HepG2 (cell line): ENCODE data around the gene STAP2. TPM values are rescaled to one million over a fixed set of nuclear protein-coding genes. Genes with fewer than 3 reads are reported as not detected.

Experiments
- ASH2L ChIP-seq: fragments of 300-600, 200-600 bp; sonication (generic); IDR thresholded peaks from 2 replicates; pipeline ENCODE4 v1.7.0; 2017; ENCODE audit warnings: low read depth, mild to moderate bottlenecking, moderate library complexity, mixed read lengths, low read length; ENCODE audit not compliant: insufficient read length
- CEBPZ ChIP-seq: IDR thresholded peaks from 2 replicates; pipeline ENCODE4 v1.6.1; 2012; ENCODE audit warnings: low read length, improper control_type of control experiment
- E2F5 ChIP-seq: sonication (generic); formaldehyde crosslinking; conservative IDR thresholded peaks from 2 replicates; pipeline ENCODE4 v1.4.0; 2020; ENCODE audit warnings: missing genetic modification reagents
- FOXO1 ChIP-seq: sonication (generic); formaldehyde crosslinking; IDR thresholded peaks from 2 replicates; pipeline ENCODE4 v1.4.0; 2020; ENCODE audit warnings: missing genetic modification reagents
- GLMP ChIP-seq: sonication (generic); formaldehyde crosslinking; IDR thresholded peaks from 2 replicates; pipeline ENCODE4 v1.9.0; 2021; ENCODE audit warnings: missing genetic modification reagents, mild to moderate bottlenecking, borderline replicate concordance
- MAX ChIP-seq: IDR thresholded peaks from 2 replicates; pipeline ENCODE4 v1.6.1; 2012; ENCODE audit warnings: inconsistent platforms
- TARDBP ChIP-seq: sonication (generic); formaldehyde crosslinking; IDR thresholded peaks from 2 replicates; pipeline ENCODE4 v1.8.0; 2022; ENCODE audit warnings: mild to moderate bottlenecking, missing genetic modification reagents
- TOPORS ChIP-seq: sonication (generic); formaldehyde crosslinking; IDR thresholded peaks from 2 replicates; pipeline ENCODE4 v1.8.0; 2023; ENCODE audit warnings: mild to moderate bottlenecking, missing genetic modification reagents
- ZBTB26 ChIP-seq: IDR thresholded peaks from 2 replicates; pipeline ENCODE4 v1.6.1; 2016; ENCODE audit warnings: missing compliant biosample characterization, missing genetic modification reagents, borderline replicate concordance
- ZNF143 ChIP-seq: sonication (generic); formaldehyde crosslinking; IDR thresholded peaks from 2 replicates; pipeline ENCODE4 v1.4.0; 2020; ENCODE audit warnings: missing genetic modification reagents
- ZNF275 ChIP-seq: sonication (generic); formaldehyde crosslinking; IDR thresholded peaks from 2 replicates; pipeline ENCODE4 v1.8.0; 2022; ENCODE audit warnings: missing genetic modification reagents, mild to moderate bottlenecking, inconsistent platforms, borderline replicate concordance
- ZNF660 ChIP-seq: sonication (generic); formaldehyde crosslinking; IDR thresholded peaks from 2 replicates; pipeline ENCODE4 v1.5.1; 2020; ENCODE audit warnings: mild to moderate bottlenecking, low read depth, missing genetic modification reagents, borderline replicate concordance
- ZNF678 ChIP-seq: sonication (generic); formaldehyde crosslinking; IDR thresholded peaks from 2 replicates; pipeline ENCODE4 v1.4.0; 2020; ENCODE audit warnings: mild to moderate bottlenecking, missing genetic modification reagents
- ZNF790 ChIP-seq: sonication (generic); formaldehyde crosslinking; IDR thresholded peaks from 2 replicates; pipeline ENCODE4 v1.8.0; 2022; ENCODE audit warnings: missing genetic modification reagents, mild to moderate bottlenecking, borderline replicate concordance
- ZSCAN21 ChIP-seq: sonication (generic); formaldehyde crosslinking; IDR thresholded peaks from 2 replicates; pipeline ENCODE4 v1.8.0; 2022; ENCODE audit warnings: mild to moderate bottlenecking, missing genetic modification reagents, moderate library complexity, borderline replicate concordance
- polyA plus RNA-seq, 8 experiments: library from polyadenylated mRNA; depleted of rRNA in 3 of 8; stranded (reverse) in 7 of 8; unstranded in 1 of 8; fragments of >200 nt; fragmentation: Illumina TruSeq in 4 of 8; extraction: Trizol in 4 of 8; gene quantifications; 2 replicates each; pipeline versions ENCODE4 v1.2.1 to v1.2.3, GENCODE V29; 2011 to 2016; ENCODE audit warnings: low read depth in 4 of 8, missing spikeins in 1 of 8, mixed read lengths in 1 of 8; ENCODE audit not compliant: insufficient read depth in 1 of 8
- total RNA-seq, 5 experiments: library from RNA; depleted of rRNA; stranded (reverse); fragments of >200 nt; fragmentation: Illumina TruSeq; extraction: Trizol; gene quantifications; 2 replicates each; pipeline ENCODE4 v1.2.3, GENCODE V29; 2016; ENCODE audit warnings: low read depth in 1 of 5

Gene STAP2
- total and polyA plus RNA-seq, 2 of the 13 experiments (the other 11 are each of a cell fraction or from before 2014, with no cell fraction given), result 39.0 to 43.7 TPM

GRCh38 chr19:4363571-4364304 is 25.1 kb upstream of the STAP2 start (continued):
- no peak for TF ChIP-seq ZSCAN21
- no peak for TF ChIP-seq MAX
- TF ChIP-seq ZNF143, result no peak
- TF ChIP-seq TOPORS (CRISPR knock-in tag), result no peak
- no peak for TF ChIP-seq TARDBP (CRISPR knock-in tag)
- no peak for TF ChIP-seq ZNF790 (CRISPR knock-in tag)
- TF ChIP-seq ZNF660 (CRISPR knock-in tag), result no peak
- no peak for TF ChIP-seq ASH2L
- no peak for TF ChIP-seq CEBPZ
- TF ChIP-seq ZNF275, result no peak
- TF ChIP-seq ZBTB26 (CRISPR knock-in tag), result no peak
- no peak for TF ChIP-seq ZNF678 (CRISPR knock-in tag)
- no peak for TF ChIP-seq FOXO1 (CRISPR knock-in tag)
- TF ChIP-seq GLMP (CRISPR knock-in tag), result no peak
- TF ChIP-seq E2F5 (CRISPR knock-in tag), result no peak
